Cardiac muscle cell (in vitro differentiated cells and primary cell): Measurements from ENCODE around the gene DNAJB6. TPM values are rescaled to one million over a fixed set of nuclear protein-coding genes. Genes with fewer than 3 reads are reported as not detected.

Experiments used
- DNase-seq, 2 donors: peaks; one replicate each; pipeline versions ENCODE4 v3.0.0 to v3.0.0-alpha.2; 2010 to 2017; ENCODE audit warnings: low read depth in 1 of 2, low spot score in 1 of 2
- H3K27ac ChIP-seq: fragments of 200-600 bp; sonication (generic); 2 replicates; pipeline ENCODE4 v1.5.1; 2016
- H3K27me3 ChIP-seq: fragments of 200-600 bp; sonication (generic); 2 replicates; pipeline ENCODE4 v1.6.0; 2016; ENCODE audit warnings: control low read depth
- H3K36me3 ChIP-seq: fragments of 200-600 bp; sonication (generic); 2 replicates; pipeline ENCODE4 v1.5.1; 2016; ENCODE audit warnings: control low read depth
- H3K4me1 ChIP-seq: fragments of 200-600 bp; sonication (generic); 2 replicates; pipeline ENCODE4 v1.8.1; 2017; ENCODE audit warnings: low read depth, mild to moderate bottlenecking, mixed run types
- H3K4me3 ChIP-seq: fragments of 200-600 bp; sonication (generic); 2 replicates; pipeline ENCODE4 v1.5.1; 2016; ENCODE audit warnings: mild to moderate bottlenecking
- H3K9me3 ChIP-seq: fragments of 200-600 bp; sonication (generic); 2 replicates; pipeline ENCODE4 v1.5.1; 2017; ENCODE audit warnings: low read depth, mild to moderate bottlenecking, control low read depth
- polyA plus RNA-seq: library from polyadenylated mRNA; unstranded; fragments of >200 nt; fragmentation: Nextera tagmentation; extraction: Ambion mirVana; gene quantifications from 2 replicates; pipeline ENCODE4 v1.2.1, GENCODE V29; 2016
- total RNA-seq: library from RNA; depleted of rRNA; stranded (reverse); fragments of >200 nt; gene quantifications from 2 replicates; pipeline ENCODE4 v1.2.3, GENCODE V29; 2016
- TF ChIP-seq, protein P1 (sequence below): IDR thresholded peaks from 2 replicates; pipeline ENCODE4 v1.5.1; 2012; ENCODE audit warnings: low read depth, mild to moderate bottlenecking, low read length

Gene DNAJB6
- total and polyA plus RNA-seq, 2 experiments from 2014 or later, result 110 to 137 TPM

DNA sequence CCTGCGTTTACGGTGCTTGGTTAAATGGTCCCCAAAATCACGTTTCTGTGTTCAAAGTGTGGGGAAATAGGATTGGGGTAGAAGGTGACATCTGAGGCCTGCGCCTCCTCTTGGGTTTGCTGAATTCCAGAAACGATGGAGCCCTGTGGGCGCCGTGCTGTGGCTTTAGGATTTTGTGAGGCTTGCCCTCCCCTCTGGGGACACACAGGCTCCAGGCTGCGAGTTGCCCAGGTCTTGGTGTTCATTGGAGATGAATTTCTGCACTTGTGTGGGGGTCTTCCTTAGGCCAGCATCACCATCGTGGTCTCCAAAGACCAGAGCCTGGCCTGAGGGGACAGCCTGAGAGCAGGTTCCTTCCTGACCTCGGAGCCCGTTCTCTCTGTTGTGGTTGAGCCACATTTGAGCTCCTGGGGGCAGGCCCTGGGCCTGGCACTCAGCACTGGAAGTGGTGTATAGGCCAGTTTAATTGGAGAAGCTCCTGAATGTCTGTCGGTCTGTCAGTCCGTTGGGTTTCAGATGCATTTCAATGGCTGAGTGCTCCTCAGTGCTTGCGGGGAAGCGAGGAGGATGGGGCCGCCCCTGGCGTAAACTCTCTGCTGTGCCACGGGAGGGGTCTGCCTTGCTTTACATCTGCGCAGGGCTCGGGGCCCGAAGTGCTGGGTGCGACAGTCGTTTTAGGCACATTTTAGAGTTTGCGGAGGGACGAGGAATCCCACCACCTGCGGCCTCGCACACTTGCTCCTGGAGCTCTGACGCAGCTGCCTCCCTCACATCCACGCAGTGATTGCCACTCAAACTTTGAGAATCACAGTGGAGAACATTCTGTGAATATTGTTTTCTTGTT lies 71.7 kb downstream of the DNAJB6 start:
- TF ChIP-seq, protein P1, sequence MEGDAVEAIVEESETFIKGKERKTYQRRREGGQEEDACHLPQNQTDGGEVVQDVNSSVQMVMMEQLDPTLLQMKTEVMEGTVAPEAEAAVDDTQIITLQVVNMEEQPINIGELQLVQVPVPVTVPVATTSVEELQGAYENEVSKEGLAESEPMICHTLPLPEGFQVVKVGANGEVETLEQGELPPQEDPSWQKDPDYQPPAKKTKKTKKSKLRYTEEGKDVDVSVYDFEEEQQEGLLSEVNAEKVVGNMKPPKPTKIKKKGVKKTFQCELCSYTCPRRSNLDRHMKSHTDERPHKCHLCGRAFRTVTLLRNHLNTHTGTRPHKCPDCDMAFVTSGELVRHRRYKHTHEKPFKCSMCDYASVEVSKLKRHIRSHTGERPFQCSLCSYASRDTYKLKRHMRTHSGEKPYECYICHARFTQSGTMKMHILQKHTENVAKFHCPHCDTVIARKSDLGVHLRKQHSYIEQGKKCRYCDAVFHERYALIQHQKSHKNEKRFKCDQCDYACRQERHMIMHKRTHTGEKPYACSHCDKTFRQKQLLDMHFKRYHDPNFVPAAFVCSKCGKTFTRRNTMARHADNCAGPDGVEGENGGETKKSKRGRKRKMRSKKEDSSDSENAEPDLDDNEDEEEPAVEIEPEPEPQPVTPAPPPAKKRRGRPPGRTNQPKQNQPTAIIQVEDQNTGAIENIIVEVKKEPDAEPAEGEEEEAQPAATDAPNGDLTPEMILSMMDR, result no peak
- no peaks in the 10 kb centered on the region for H3K9me3 ChIP-seq
- DNase-seq, result no peak

DNA sequence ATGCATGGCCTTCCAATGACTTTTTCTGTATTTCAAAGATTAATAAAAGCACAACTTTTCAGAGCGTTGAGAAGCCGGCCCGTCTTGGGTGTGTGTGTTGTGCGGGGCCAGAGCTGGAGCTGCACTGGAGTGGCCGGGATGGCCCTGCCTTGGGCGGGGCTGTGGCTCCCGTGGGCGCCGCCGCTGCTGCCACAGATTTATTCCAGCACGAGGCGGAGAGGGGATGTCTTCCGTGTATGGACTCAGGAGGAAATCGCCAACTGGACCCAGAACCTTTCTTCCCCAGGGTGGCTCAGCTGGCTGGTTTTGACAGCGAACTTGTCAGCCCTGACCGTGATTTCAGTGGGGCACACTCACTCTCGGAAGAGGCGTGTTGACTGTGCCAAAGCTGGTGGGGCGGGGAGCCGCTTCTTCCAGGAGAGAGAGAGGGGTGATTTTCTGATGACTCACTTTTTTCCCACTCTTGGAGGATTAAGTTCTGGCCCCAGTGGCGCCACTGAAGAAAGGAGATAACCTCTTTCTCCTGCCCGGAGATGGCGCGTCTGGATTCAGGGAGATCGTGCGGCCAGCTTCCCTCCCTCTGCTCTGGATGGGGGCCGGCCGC lies 72.4 kb downstream of the DNAJB6 start:
- Histone ChIP-seq H3K27ac (no peak overlapping the region), H3K4me3 (no peak overlapping the region), H3K4me1 (no peaks in the 10 kb centered on the region), H3K27me3 (no peaks in the 10 kb centered on the region), H3K9me3 (no peaks in the 10 kb centered on the region), H3K36me3 (no peaks in the 10 kb centered on the region)
- TF ChIP-seq, protein P1, result no peak
- DNase-seq, result peak in 1 of 2 donors; percentile 58

More for the DNA sequence above, 71.7 kb downstream of the DNAJB6 start:
- Histone ChIP-seq H3K4me1 (no peaks in the 10 kb centered on the region), H3K27me3 (no peaks in the 10 kb centered on the region), H3K27ac (no peak overlapping the region), H3K36me3 (no peaks in the 10 kb centered on the region), H3K4me3 (no peak overlapping the region)

DNA sequence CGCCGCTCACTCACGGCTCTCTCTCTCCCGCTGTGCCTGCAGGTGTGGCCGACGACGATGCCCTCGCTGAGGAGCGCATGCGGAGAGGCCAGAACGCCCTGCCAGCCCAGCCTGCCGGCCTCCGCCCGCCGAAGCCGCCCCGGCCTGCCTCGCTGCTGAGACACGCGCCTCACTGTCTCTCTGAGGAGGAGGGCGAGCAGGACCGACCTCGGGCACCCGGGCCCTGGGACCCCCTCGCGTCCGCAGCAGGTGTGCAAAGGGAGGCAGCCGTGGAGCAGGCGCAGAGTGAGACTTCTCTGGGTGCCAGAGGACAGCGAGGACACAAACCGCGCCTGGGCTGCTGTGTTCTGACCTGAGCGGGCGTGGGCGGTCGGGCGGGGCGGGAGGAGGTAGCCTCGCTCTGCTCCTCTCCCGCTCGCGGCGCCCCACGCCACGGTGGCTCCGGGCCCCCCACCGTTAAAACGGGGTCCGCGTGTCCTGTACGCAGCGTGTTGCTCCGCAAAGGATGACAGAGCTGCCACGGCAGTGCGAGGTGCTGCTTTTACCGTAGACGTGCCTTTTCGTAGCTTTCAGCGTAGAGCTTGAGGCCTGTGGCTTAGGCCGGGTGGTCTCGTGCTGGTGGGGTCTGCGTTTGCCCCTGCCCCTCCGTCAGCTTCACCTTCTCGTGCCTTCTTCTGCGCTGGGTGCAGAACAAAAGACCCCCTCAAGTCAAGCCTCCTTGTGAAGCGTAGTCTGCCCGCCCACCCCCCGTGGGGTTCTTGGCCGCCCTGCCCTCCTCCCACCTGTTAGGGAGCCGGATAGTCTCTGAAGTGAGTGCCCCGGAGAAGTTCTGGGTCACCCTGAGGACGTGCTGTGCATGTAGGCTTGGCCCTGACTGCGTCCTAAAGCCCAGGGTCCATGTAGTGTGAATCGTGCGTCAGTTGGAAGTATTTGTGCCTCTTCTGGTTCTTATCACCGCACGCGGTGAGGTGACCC lies 73.2 kb downstream of the DNAJB6 start:
- Histone ChIP-seq H3K4me1 (no peaks in the 10 kb centered on the region), H3K27me3 (no peaks in the 10 kb centered on the region), H3K4me3 (no peak overlapping the region), H3K27ac (no peak overlapping the region), H3K9me3 (no peaks in the 10 kb centered on the region), H3K36me3 (no peaks in the 10 kb centered on the region)
- DNase-seq, result no peak
- TF ChIP-seq, protein P1, result no peak

DNA sequence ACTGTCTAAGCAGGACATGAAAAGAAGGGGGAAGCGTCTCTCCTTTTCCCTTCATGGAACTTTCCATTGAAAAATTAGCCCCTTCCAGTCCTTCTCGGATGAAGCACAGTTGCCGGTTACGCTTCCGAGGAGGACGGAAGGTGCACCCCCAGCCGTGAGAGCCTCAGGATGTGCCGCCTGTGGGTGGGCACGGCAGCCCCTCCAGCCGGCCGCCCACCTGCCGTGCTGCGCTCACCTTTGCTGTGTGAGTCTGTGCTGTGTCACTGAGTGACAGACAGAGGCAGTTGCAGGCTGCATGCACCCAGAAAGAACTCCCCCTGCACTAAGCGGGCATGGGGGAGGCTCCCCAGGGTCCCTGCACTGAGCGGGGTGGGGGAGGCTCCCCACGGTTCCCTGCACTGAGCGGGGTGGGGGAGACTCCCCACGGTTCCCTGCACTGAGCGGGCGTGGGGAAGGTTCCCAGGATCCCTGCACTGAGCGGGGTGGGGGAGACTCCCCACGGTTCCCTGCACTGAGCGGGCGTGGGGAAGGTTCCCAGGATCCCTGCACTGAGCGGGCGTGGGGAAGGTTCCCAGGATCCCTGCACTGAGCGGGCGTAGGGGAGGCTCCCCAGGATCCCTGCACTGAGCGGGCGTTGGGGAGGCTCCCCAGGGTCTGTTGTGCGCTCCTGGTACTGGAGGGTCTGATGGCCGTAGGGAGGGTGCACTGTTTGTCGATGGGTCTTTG lies 74.2 kb downstream of the DNAJB6 start:
- Histone ChIP-seq H3K9me3 (no peaks in the 10 kb centered on the region), H3K27ac (no peak overlapping the region), H3K36me3 (no peaks in the 10 kb centered on the region), H3K27me3 (no peaks in the 10 kb centered on the region), H3K4me1 (no peaks in the 10 kb centered on the region), H3K4me3 (no peak overlapping the region)
- no peak for DNase-seq
- TF ChIP-seq, protein P1, result no peak

DNA sequence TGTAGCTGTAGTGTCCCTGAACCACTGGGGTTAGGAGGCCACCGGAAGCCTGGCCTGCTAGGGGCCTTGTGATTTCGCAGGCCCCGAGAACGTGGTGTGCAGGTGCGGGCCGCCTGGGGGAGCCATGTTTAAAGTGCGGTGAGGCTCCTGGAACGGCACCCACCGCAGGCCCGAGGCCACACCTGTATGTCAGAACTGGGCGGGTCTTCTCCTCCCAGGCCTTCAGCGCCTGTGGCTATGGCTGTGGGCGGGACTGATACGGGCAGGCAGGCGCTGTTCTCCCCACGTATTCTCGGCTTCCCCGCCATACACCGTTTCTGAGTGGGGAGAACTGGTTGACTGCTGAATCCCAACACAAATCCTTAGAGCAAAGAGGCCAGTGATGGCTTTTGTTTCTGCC lies 74.8 kb downstream of the DNAJB6 start:
- Histone ChIP-seq H3K36me3 (peaks cover 2% of the 10 kb centered on the region), H3K9me3 (no peaks in the 10 kb centered on the region), H3K4me1 (no peaks in the 10 kb centered on the region), H3K27me3 (no peaks in the 10 kb centered on the region), H3K27ac (no peak overlapping the region), H3K4me3 (no peak overlapping the region)
- no peak for DNase-seq
- TF ChIP-seq, protein P1, result no peak
